ENCODE results near the gene NDUFA12. TPM values are rescaled to one million over a fixed set of nuclear protein-coding genes. Genes with fewer than 3 reads are reported as not detected.
A peak's percentile ranks its signal among the peaks of the same experiment; 100 is the strongest.
"Not testable (repeated sequence)": the region's sequence is repeated elsewhere in the genome, so short reads cannot be mapped to it uniquely, and the experiment has no call there.

The NDUFA12 gene
- total RNA-seq, 1 donor from 2014 or later: 124 TPM

DNA sequence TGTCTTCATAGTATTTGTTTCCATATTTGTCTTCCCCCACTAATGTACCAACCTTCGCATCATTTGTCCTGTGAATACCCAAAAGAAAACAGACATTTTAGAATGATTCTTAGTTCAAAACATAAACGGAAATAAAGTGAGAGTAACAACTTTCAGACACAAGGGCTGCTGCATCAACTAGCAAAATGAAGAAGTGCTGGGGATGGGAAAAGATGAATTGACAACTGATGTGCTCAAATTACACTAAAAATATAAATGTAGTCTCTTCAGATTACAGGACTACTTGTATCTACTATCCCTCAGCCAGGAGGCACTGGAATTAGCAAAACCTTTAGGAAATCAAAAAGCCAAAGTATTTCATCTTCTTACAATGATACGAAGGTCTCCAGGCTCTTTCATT lies 743 bp downstream of the NDUFA12 start:
- peak overlapping the region; percentile 98 for H3K4me3 Mint-ChIP-seq
- H3K27me3 Mint-ChIP-seq (ENCODE audit: low read depth): no peaks in the 10 kb centered on the region
- TF ChIP-seq, protein P1, sequence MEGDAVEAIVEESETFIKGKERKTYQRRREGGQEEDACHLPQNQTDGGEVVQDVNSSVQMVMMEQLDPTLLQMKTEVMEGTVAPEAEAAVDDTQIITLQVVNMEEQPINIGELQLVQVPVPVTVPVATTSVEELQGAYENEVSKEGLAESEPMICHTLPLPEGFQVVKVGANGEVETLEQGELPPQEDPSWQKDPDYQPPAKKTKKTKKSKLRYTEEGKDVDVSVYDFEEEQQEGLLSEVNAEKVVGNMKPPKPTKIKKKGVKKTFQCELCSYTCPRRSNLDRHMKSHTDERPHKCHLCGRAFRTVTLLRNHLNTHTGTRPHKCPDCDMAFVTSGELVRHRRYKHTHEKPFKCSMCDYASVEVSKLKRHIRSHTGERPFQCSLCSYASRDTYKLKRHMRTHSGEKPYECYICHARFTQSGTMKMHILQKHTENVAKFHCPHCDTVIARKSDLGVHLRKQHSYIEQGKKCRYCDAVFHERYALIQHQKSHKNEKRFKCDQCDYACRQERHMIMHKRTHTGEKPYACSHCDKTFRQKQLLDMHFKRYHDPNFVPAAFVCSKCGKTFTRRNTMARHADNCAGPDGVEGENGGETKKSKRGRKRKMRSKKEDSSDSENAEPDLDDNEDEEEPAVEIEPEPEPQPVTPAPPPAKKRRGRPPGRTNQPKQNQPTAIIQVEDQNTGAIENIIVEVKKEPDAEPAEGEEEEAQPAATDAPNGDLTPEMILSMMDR (conservative IDR thresholded peaks at IDR 0.05): no peak
- DNase-seq (ENCODE audit: low read depth, low spot score): no peak
- peaks cover 11% of the 10 kb centered on the region for H3K36me3 Mint-ChIP-seq (ENCODE audit: low read depth)
- H3K9me3 Mint-ChIP-seq: peaks cover 8% of the 10 kb centered on the region
- peaks cover 29% of the 10 kb centered on the region for H3K4me1 Mint-ChIP-seq
- peak overlapping the region; percentile 97 for H3K27ac Mint-ChIP-seq (ENCODE audit: unreplicated experiment)

DNA sequence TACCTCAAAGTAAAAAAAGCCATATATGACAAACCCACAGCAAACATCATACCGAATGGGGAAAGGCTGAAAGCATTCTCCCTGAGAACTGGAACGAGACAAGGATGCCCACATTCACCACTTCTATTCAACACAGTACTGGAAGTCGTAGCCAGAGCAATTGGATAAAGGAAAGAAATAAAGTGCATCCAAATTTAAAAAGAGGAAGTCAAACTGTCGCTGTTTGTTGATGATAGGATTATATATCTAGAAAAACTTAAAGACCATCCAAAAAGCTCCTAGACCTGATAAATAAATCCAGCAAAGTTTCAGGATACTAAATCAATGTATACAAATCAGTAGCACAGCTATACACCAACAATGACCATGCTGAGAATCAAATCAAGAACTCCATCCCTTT lies 5.2 kb downstream of the NDUFA12 start:
- Mint-ChIP-seq H3K9me3 (no peaks in the 10 kb centered on the region), H3K36me3 (ENCODE audit: low read depth) (peaks cover 12% of the 10 kb centered on the region), H3K27me3 (ENCODE audit: low read depth) (no peaks in the 10 kb centered on the region), H3K4me1 (peaks cover 24% of the 10 kb centered on the region), H3K27ac (ENCODE audit: unreplicated experiment) (no peak overlapping the region), H3K4me3 (no peak overlapping the region)
- TF ChIP-seq, protein P1 (conservative IDR thresholded peaks at IDR 0.05): no peak
- DNase-seq (ENCODE audit: low read depth, low spot score): no peak

DNA sequence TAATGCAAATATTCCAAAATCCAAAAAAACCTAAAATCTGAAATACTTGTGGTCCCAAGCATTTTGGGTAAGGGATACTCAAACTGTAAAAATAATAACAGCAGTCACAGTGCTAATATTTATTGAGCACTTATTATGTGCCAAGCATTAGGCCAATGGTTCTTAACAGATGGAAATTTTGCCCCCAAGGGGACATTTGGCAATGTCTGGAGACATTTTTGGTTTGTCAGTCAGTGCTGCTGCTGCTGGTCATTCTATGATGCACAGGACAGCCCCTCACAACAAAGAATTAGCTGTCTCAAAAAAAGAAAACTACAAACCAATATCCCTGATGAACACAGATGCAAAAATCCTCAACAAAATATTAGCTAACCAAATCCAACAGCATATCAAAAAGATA lies 5.8 kb downstream of the NDUFA12 start:
- TF ChIP-seq, protein P1 (conservative IDR thresholded peaks at IDR 0.05): no peak
- Mint-ChIP-seq H3K9me3 (no peaks in the 10 kb centered on the region), H3K36me3 (ENCODE audit: low read depth) (peaks cover 11% of the 10 kb centered on the region), H3K27me3 (ENCODE audit: low read depth) (no peaks in the 10 kb centered on the region), H3K4me1 (peaks cover 19% of the 10 kb centered on the region), H3K27ac (ENCODE audit: unreplicated experiment) (no peak overlapping the region), H3K4me3 (no peak overlapping the region)
- DNase-seq (ENCODE audit: low read depth, low spot score): no peak

DNA sequence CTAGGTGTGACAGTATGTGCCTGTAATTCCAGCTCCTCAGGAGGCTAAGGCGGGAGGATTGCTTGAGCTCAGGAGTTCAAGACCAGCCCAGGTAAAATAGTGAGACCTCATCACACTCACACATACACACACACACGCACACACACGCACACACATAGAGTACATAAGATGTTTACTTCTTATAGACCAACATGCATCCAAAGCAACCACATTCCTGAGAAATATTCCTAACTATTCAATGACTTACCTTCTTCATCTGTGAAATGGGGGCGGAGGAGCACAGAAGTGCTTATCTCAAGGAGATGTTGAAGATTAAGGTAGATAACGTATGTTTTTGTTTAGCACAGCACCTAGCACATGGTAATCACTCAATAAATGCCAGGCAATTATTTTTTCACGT lies 6.4 kb downstream of the NDUFA12 start:
- Mint-ChIP-seq H3K27ac (ENCODE audit: unreplicated experiment) (no peak overlapping the region), H3K9me3 (no peaks in the 10 kb centered on the region), H3K4me3 (no peak overlapping the region), H3K27me3 (ENCODE audit: low read depth) (no peaks in the 10 kb centered on the region), H3K36me3 (ENCODE audit: low read depth) (peaks cover 13% of the 10 kb centered on the region), H3K4me1 (peaks cover 15% of the 10 kb centered on the region)
- TF ChIP-seq, protein P1 (conservative IDR thresholded peaks at IDR 0.05): no peak
- DNase-seq (ENCODE audit: low read depth, low spot score): no peak

DNA sequence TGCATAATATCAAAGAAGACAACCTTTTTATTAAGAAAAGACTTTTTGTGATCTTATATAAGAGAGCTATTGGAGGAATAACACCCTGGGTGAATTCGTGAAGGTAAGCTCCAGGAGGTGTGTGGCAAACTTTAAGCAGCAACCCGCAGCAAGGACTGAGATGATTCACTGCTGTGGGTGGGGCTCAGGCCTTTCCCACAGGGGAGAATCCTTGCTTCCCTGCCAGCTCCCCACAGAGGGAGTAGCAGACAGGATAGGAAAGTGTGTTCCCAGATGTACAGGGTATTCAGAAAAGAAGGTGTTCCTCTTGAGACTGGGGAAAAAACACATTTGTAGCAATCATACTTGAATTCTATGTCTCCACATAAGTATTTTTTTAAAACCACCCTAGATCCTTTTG lies 9.2 kb downstream of the NDUFA12 start:
- H3K27me3 Mint-ChIP-seq (ENCODE audit: low read depth): no peaks in the 10 kb centered on the region
- H3K27ac Mint-ChIP-seq (ENCODE audit: unreplicated experiment): no peak overlapping the region
- DNase-seq (ENCODE audit: low read depth, low spot score): no peak
- TF ChIP-seq, protein P1 (conservative IDR thresholded peaks at IDR 0.05): no peak
- H3K4me3 Mint-ChIP-seq: no peak overlapping the region
- peaks cover 6% of the 10 kb centered on the region for H3K4me1 Mint-ChIP-seq
- H3K9me3 Mint-ChIP-seq: no peaks in the 10 kb centered on the region
- peaks cover 9% of the 10 kb centered on the region for H3K36me3 Mint-ChIP-seq (ENCODE audit: low read depth)

DNA sequence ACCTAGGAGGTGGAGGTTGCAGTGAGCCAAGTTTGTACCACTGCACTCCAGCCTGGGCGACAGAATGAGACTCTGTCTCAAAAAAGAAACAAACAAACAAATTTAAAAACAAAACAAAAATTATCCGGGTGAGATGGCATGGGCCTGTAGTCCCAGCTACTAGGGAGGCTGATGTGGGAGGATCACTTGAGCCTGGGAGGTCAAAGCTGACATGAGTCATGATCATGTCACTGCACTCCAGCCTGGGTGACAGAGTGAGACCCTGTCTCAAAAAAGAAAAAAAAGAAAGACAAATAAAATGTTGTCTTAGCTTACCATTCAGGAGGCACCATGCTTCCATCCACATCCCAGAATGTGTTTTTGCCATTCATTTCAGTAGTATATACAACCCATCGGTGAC lies 9.6 kb downstream of the NDUFA12 start:
- Mint-ChIP-seq H3K27ac (ENCODE audit: unreplicated experiment) (peak overlapping the region; percentile 35), H3K36me3 (ENCODE audit: low read depth) (peaks cover 12% of the 10 kb centered on the region)
- H3K9me3 Mint-ChIP-seq; DNase-seq (ENCODE audit: low read depth, low spot score); H3K27me3 Mint-ChIP-seq (ENCODE audit: low read depth); H3K4me3 Mint-ChIP-seq; H3K4me1 Mint-ChIP-seq: not testable (repeated sequence)
